HCT116 (cell line): ENCODE data around the gene SERPINF2.

Source experiments
- EGR1 ChIP-seq: IDR thresholded peaks from 2 replicates; pipeline ENCODE4 v1.6.1; 2012; ENCODE audit warnings: low read depth
- EZH2 ChIP-seq: fragments of 200-600 bp; sonication (generic); IDR thresholded peaks from 2 replicates; pipeline ENCODE4 v1.6.1; 2017; ENCODE audit warnings: antibody characterized with exemption, mixed run types
- FOSL1 ChIP-seq: IDR thresholded peaks from 2 replicates; pipeline ENCODE4 v1.6.1; 2012; ENCODE audit warnings: low read depth
- JUND ChIP-seq: IDR thresholded peaks from 2 replicates; pipeline ENCODE4 v1.6.1; 2012
- POLR2A ChIP-seq: IDR thresholded peaks from 2 replicates; pipeline ENCODE4 v1.7.0; 2011; ENCODE audit warnings: borderline replicate concordance; ENCODE audit not compliant: insufficient read depth, insufficient read length; ENCODE audit errors: extremely low read depth
- POLR2AphosphoS5 ChIP-seq: IDR thresholded peaks from 2 replicates; pipeline ENCODE4 v1.6.1; 2011; ENCODE audit warnings: mild to moderate bottlenecking, low read depth, low read length, moderate library complexity
- SIN3A ChIP-seq: IDR thresholded peaks from 2 replicates; pipeline ENCODE4 v1.6.1; 2012; ENCODE audit warnings: low read depth
- SP1 ChIP-seq: IDR thresholded peaks from 2 replicates; pipeline ENCODE4 v1.6.1; 2012; ENCODE audit warnings: low read depth
- YY1 ChIP-seq: IDR thresholded peaks from 2 replicates; pipeline ENCODE4 v1.6.1; 2011; ENCODE audit warnings: low read length, low read depth, moderate library complexity, mild to moderate bottlenecking; ENCODE audit not compliant: insufficient replicate concordance; ENCODE audit errors: extremely low read depth
- ZFX ChIP-seq: fragments of 450-650 bp; IDR thresholded peaks from 2 replicates; pipeline ENCODE4 v1.6.1; 2017
- TF ChIP-seq, protein P1 (sequence below), 3 experiments: fragments of 200-600 bp in 1 of 3; sonication (generic) in 1 of 3; IDR thresholded peaks in 2 of 3; conservative IDR thresholded peaks in 1 of 3; 2 replicates each; pipeline ENCODE4 v1.5.1; 2012 to 2017; ENCODE audit warnings: low read depth in 2 of 3, low read length in 2 of 3, antibody characterized with exemption in 1 of 3, borderline replicate concordance in 1 of 3, control low read depth in 1 of 3, mild to moderate bottlenecking in 1 of 3, mixed read lengths in 1 of 3, mixed run types in 1 of 3, moderate library complexity in 1 of 3; ENCODE audit not compliant: insufficient read depth in 1 of 3
- TF ChIP-seq, protein P2 (sequence below): IDR thresholded peaks from 2 replicates; pipeline ENCODE4 v1.6.1; 2012
- TF ChIP-seq, protein P3 (sequence below): IDR thresholded peaks from 2 replicates; pipeline ENCODE4 v1.6.1; 2012
- TF ChIP-seq, protein P4 (sequence below): IDR thresholded peaks from 2 replicates; pipeline ENCODE4 v1.6.1; 2012; ENCODE audit warnings: low read depth

DNA sequence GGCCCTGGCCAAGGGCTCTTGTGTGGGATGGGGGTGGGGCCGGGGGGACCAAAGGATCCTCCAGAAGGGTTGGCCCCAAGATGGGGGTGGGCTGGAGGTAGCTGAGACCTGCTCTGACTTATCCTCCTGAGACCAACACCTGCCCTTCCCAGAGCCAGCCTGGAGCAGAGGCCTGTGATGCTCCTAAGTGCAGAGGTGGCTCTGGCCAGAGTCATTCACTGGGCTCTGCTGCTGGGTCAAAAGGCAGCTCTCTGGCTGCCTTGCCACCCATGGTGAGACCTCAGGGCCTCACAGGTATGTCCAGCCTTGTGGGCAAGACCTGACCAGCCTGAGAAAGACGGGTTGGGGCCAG, 393 bp downstream of the SERPINF2 start:
- TF ChIP-seq, protein P1, sequence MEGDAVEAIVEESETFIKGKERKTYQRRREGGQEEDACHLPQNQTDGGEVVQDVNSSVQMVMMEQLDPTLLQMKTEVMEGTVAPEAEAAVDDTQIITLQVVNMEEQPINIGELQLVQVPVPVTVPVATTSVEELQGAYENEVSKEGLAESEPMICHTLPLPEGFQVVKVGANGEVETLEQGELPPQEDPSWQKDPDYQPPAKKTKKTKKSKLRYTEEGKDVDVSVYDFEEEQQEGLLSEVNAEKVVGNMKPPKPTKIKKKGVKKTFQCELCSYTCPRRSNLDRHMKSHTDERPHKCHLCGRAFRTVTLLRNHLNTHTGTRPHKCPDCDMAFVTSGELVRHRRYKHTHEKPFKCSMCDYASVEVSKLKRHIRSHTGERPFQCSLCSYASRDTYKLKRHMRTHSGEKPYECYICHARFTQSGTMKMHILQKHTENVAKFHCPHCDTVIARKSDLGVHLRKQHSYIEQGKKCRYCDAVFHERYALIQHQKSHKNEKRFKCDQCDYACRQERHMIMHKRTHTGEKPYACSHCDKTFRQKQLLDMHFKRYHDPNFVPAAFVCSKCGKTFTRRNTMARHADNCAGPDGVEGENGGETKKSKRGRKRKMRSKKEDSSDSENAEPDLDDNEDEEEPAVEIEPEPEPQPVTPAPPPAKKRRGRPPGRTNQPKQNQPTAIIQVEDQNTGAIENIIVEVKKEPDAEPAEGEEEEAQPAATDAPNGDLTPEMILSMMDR (IDR thresholded peaks at IDR 0.05 in 2 of 3, conservative IDR thresholded peaks at IDR 0.05 in 1 of 3; ENCODE audit: borderline replicate concordance in 1 of 3, insufficient read depth in 1 of 3, low read depth in 2 of 3, low read length in 2 of 3) = no peak
- TF ChIP-seq POLR2A (no peak), EZH2 (no peak), SP1 (no peak), ZFX (no peak), EGR1 (no peak), POLR2AphosphoS5 (no peak), YY1 (no peak), SIN3A (no peak), JUND (no peak), FOSL1 (no peak)
- TF ChIP-seq, protein P2, sequence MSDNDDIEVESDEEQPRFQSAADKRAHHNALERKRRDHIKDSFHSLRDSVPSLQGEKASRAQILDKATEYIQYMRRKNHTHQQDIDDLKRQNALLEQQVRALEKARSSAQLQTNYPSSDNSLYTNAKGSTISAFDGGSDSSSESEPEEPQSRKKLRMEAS = no peak
- TF ChIP-seq, protein P3, sequence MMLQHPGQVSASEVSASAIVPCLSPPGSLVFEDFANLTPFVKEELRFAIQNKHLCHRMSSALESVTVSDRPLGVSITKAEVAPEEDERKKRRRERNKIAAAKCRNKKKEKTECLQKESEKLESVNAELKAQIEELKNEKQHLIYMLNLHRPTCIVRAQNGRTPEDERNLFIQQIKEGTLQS = no peak
- TF ChIP-seq, protein P4, sequence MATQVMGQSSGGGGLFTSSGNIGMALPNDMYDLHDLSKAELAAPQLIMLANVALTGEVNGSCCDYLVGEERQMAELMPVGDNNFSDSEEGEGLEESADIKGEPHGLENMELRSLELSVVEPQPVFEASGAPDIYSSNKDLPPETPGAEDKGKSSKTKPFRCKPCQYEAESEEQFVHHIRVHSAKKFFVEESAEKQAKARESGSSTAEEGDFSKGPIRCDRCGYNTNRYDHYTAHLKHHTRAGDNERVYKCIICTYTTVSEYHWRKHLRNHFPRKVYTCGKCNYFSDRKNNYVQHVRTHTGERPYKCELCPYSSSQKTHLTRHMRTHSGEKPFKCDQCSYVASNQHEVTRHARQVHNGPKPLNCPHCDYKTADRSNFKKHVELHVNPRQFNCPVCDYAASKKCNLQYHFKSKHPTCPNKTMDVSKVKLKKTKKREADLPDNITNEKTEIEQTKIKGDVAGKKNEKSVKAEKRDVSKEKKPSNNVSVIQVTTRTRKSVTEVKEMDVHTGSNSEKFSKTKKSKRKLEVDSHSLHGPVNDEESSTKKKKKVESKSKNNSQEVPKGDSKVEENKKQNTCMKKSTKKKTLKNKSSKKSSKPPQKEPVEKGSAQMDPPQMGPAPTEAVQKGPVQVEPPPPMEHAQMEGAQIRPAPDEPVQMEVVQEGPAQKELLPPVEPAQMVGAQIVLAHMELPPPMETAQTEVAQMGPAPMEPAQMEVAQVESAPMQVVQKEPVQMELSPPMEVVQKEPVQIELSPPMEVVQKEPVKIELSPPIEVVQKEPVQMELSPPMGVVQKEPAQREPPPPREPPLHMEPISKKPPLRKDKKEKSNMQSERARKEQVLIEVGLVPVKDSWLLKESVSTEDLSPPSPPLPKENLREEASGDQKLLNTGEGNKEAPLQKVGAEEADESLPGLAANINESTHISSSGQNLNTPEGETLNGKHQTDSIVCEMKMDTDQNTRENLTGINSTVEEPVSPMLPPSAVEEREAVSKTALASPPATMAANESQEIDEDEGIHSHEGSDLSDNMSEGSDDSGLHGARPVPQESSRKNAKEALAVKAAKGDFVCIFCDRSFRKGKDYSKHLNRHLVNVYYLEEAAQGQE = no peak
